Bone marrow (tissue), 2 donors: ENCODE data around the gene TSEN15.

Experiments
- DNase-seq, 2 donors: peaks; one replicate each; lab custom pipeline; 2025; lab: John Stamatoyannopoulos, UW

TSEN15 gene

GRCh38 chr1:184051485-184052193 is at the start of gene TSEN15:
Gene TSEN15, plus strand, starts transcription at chr1:184051730. Its CDS starts 26 bp downstream, at chr1:184051756.
- DNase-seq: peak; percentile 31 to 43

GRCh38 chr1:184002071-184002470 is 49.5 kb upstream of the TSEN15 start:
- no peak for DNase-seq

GRCh38 chr1:184004935-184005334 is 46.6 kb upstream of the TSEN15 start:
- DNase-seq: no peak

GRCh38 chr1:184005506-184005905 is 46.0 kb upstream of the TSEN15 start:
- no peak for DNase-seq

GRCh38 chr1:184010788-184011187 is 40.7 kb upstream of the TSEN15 start:
- no peak for DNase-seq

GRCh38 chr1:184012187-184012586 is 39.3 kb upstream of the TSEN15 start:
- DNase-seq: no peak

GRCh38 chr1:184014271-184014670 is 37.3 kb upstream of the TSEN15 start:
- no peak for DNase-seq

GRCh38 chr1:184016169-184016568 is 35.4 kb upstream of the TSEN15 start:
- no peak for DNase-seq

- no peak for DNase-seq
Observed at GRCh38 chr1:184017306-184017705, 34.2 kb upstream of the TSEN15 start.

- DNase-seq: no peak
Observed at GRCh38 chr1:184018622-184019021, 32.9 kb upstream of the TSEN15 start.

- no peak for DNase-seq
Observed at GRCh38 chr1:184019069-184019468, 32.5 kb upstream of the TSEN15 start.

- no peak for DNase-seq
Observed at GRCh38 chr1:184019506-184019905, 32.0 kb upstream of the TSEN15 start.

- DNase-seq: no peak
Observed at GRCh38 chr1:184020328-184020727, 31.2 kb upstream of the TSEN15 start.

GRCh38 chr1:184020855-184021254 is 30.7 kb upstream of the TSEN15 start:
- DNase-seq: no peak

GRCh38 chr1:184021728-184022127 is 29.8 kb upstream of the TSEN15 start:
- DNase-seq: no peak

GRCh38 chr1:184022668-184023067 is 28.9 kb upstream of the TSEN15 start:
- no peak for DNase-seq

GRCh38 chr1:184023171-184023570 is 28.4 kb upstream of the TSEN15 start:
- no peak for DNase-seq

- no peak for DNase-seq
Observed at GRCh38 chr1:184025242-184025675, 26.3 kb upstream of the TSEN15 start.

GRCh38 chr1:184027826-184028695 is 23.5 kb upstream of the TSEN15 start:
- DNase-seq: no peak

GRCh38 chr1:184028854-184029623 is 22.5 kb upstream of the TSEN15 start:
- no peak for DNase-seq

- DNase-seq: no peak
Observed at GRCh38 chr1:184030433-184031091, 21.0 kb upstream of the TSEN15 start.

GRCh38 chr1:184031092-184031408 is 20.5 kb upstream of the TSEN15 start:
- no peak for DNase-seq
